ENCODE data around the gene USP24.
A peak's percentile ranks its signal among the peaks of the same experiment; 100 is the strongest.
"Not testable (repeated sequence)": the region's sequence is repeated elsewhere in the genome, so short reads cannot be mapped to it uniquely, and the experiment has no call there.

The USP24 gene

GRCh38 chr1:55038552-55038838 lies 176.7 kb downstream of the USP24 start:
- no peak for DNase-seq (ENCODE audit: low spot score)

- no peak for DNase-seq (ENCODE audit: low spot score)
Observed at GRCh38 chr1:55037733-55038551, 177.2 kb downstream of the USP24 start.

GRCh38 chr1:55035904-55036303 lies 179.3 kb downstream of the USP24 start:
- DNase-seq (ENCODE audit: low spot score), result no peak

- no peak for DNase-seq (ENCODE audit: low spot score)
Observed at GRCh38 chr1:55034476-55035133, 180.6 kb downstream of the USP24 start.

- no peak for DNase-seq (ENCODE audit: low spot score)
Observed at GRCh38 chr1:55033265-55033614, 181.9 kb downstream of the USP24 start.

DNA sequence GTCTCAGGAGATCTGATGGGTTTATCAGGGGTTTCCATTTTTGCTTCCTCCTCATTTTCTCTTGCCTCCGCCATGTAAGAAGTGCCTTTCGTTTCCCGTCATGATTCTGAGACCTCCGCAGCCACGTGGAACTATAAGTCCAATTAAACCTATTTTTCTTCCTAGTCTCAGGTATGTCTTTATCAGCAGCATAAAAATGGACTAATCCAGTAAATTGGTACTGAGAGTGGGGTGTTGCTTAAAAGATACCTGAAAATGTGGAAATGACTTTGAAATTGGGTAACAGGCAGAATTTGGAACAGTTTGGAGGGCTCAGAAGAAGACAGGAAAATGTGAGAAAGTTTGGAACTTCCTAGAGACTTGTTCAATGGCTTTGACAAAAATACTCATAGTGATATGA lies 184.1 kb downstream of the USP24 start:
- not testable (repeated sequence) for DNase-seq (ENCODE audit: low spot score)

- DNase-seq (ENCODE audit: low spot score), result not testable (repeated sequence)
Observed at GRCh38 chr1:55026682-55027081, 188.5 kb downstream of the USP24 start.

DNA sequence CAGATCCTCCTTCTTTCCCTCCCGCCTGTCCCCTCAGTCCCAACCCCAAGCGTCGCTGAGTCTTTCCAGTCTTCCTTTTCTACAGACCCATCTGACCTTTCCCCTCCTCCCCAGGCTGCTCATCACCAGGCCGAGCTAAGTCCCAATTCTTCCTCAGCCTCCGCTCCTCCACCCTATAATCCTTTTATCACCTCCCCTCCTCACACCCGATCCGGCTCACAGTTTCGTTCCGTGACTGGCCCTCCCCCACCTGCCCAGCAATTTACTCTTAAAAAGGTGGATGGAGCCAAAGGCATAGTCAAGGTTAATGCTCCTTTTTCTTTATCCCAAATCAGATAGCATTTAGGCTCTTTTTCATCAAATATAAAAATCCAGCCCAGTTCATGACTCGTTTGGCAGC lies 191.0 kb downstream of the USP24 start:
- not testable (repeated sequence) for DNase-seq (ENCODE audit: low spot score)

- DNase-seq (ENCODE audit: low spot score), result peak; percentile 43
Observed at GRCh38 chr1:55021942-55022546, 193.1 kb downstream of the USP24 start.

DNA sequence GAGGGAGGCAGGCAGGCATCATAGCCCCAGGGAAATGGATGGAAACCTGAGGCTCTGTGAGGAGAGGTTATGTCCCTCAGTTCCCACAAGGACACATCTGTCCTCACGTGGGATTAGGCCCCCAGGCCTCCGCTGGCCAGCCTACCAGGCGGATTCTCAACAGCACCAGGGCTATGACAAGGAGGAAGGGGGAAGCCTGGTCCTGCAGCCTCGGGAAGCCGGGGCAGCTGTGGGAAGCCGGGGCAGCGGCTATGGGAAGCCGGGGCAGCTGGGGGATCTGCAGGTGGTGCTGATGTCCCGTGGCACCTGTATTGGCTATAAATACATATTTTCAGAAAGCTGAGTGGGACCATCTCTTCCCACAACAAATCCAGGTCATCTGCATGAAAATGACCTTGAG lies 196.8 kb downstream of the USP24 start:
- no peak for DNase-seq (ENCODE audit: low spot score)
